ENCODE data around the gene ALOX12. TPM values are rescaled to one million over a fixed set of nuclear protein-coding genes. Genes with fewer than 3 reads are reported as not detected.

Gene ALOX12
- total and polyA plus RNA-seq, 5 donors from 2014 or later: 0.18 to 2.7 (median 0.21) TPM

GRCh38 chr17:7014995-7015958 lies 19.4 kb downstream of the ALOX12 start:
- H3K4me3 Mint-ChIP-seq: peak overlapping the region; percentile 90 to 99 (median 96)
- peaks cover 0 to 1% (median 0%) of the 10 kb centered on the region in 7 donors for H3K9me3 Mint-ChIP-seq
- ATAC-seq (ENCODE audit: low read depth in 2 of 2) (peak; percentile 2 to 8), DNase-seq (peak in 2 of 3 donors; percentile 77 to 78)
- H3K9me3 ChIP-seq (ENCODE audit: control insufficient read depth in 2 of 2, low read length in 2 of 2): no peaks in the 10 kb centered on the region
- H3K4me1 Mint-ChIP-seq: peaks cover 6 to 61% (median 36%) of the 10 kb centered on the region in 4 donors
- H3K4me1 ChIP-seq (ENCODE audit: control insufficient read depth, insufficient read depth, low read length, poor library complexity, severe bottlenecking): peaks cover 53% of the 10 kb centered on the region
- H3K27ac Mint-ChIP-seq: peak overlapping the region; percentile 97 to 99 (median 98)
- no peaks in the 10 kb centered on the region for H3K27me3 ChIP-seq (ENCODE audit: control insufficient read depth, insufficient read depth, low read length)
- no peaks in the 10 kb centered on the region for H3K36me3 Mint-ChIP-seq
- H3K4me3 ChIP-seq (ENCODE audit: low read depth, low read length): peak overlapping the region; percentile 87
- peaks cover 3% of the 10 kb centered on the region for H3K36me3 ChIP-seq (ENCODE audit: control insufficient read depth, insufficient read depth, low read length)
- peaks cover 4% of the 10 kb centered on the region for H3K27me3 Mint-ChIP-seq
- peak overlapping the region; percentile 99 for H3K27ac ChIP-seq (ENCODE audit: insufficient read depth, low read length, poor library complexity, severe bottlenecking)

- Histone ChIP-seq H3K4me1 (ENCODE audit: control insufficient read depth, insufficient read depth, low read length, poor library complexity, severe bottlenecking) (peaks cover 43% of the 10 kb centered on the region), H3K9me3 (ENCODE audit: control insufficient read depth in 2 of 2, low read length in 2 of 2) (no peaks in the 10 kb centered on the region), H3K27ac (ENCODE audit: insufficient read depth, low read length, poor library complexity, severe bottlenecking) (peak overlapping the region; percentile 99), H3K4me3 (ENCODE audit: low read depth, low read length) (no peak overlapping the region), H3K36me3 (ENCODE audit: control insufficient read depth, insufficient read depth, low read length) (peaks cover 3% of the 10 kb centered on the region), H3K27me3 (ENCODE audit: control insufficient read depth, insufficient read depth, low read length) (no peaks in the 10 kb centered on the region)
- Mint-ChIP-seq H3K36me3 (no peaks in the 10 kb centered on the region), H3K27me3 (peaks cover 4% of the 10 kb centered on the region), H3K27ac (peak overlapping the region; percentile 43 to 99 (median 98)), H3K4me1 (peaks cover 6 to 56% (median 31%) of the 10 kb centered on the region in 4 donors), H3K4me3 (peak overlapping the region; percentile 90 to 99 (median 96)), H3K9me3 (peaks cover 0 to 1% (median 0%) of the 10 kb centered on the region in 7 donors)
- ATAC-seq (ENCODE audit: low read depth in 2 of 2) (no peak), DNase-seq (no peak)
Measured at GRCh38 chr17:7016418-7016817, 20.6 kb downstream of the ALOX12 start.

- Mint-ChIP-seq H3K27ac (peak overlapping the region in 2 of 3 donors; percentile 75 to 99), H3K27me3 (peaks cover 4% of the 10 kb centered on the region), H3K36me3 (no peaks in the 10 kb centered on the region), H3K9me3 (peaks cover 0 to 1% (median 0%) of the 10 kb centered on the region in 7 donors), H3K4me3 (peak overlapping the region in 3 of 4 donors; percentile 52 to 99 (median 98)), H3K4me1 (peaks cover under 1 to 55% (median 28%) of the 10 kb centered on the region in 4 donors)
- H3K27me3 ChIP-seq (ENCODE audit: control insufficient read depth, insufficient read depth, low read length): no peaks in the 10 kb centered on the region
- no peak for DNase-seq
- H3K4me1 ChIP-seq (ENCODE audit: control insufficient read depth, insufficient read depth, low read length, poor library complexity, severe bottlenecking): peaks cover 45% of the 10 kb centered on the region
- no peak overlapping the region for H3K4me3 ChIP-seq (ENCODE audit: low read depth, low read length)
- ATAC-seq (ENCODE audit: low read depth in 2 of 2): no peak
- peaks cover 3% of the 10 kb centered on the region for H3K36me3 ChIP-seq (ENCODE audit: control insufficient read depth, insufficient read depth, low read length)
- H3K9me3 ChIP-seq (ENCODE audit: control insufficient read depth in 2 of 2, low read length in 2 of 2): no peaks in the 10 kb centered on the region
- H3K27ac ChIP-seq (ENCODE audit: insufficient read depth, low read length, poor library complexity, severe bottlenecking): peak overlapping the region; percentile 99
Measured at GRCh38 chr17:7016886-7017826, 21.3 kb downstream of the ALOX12 start.

DNA sequence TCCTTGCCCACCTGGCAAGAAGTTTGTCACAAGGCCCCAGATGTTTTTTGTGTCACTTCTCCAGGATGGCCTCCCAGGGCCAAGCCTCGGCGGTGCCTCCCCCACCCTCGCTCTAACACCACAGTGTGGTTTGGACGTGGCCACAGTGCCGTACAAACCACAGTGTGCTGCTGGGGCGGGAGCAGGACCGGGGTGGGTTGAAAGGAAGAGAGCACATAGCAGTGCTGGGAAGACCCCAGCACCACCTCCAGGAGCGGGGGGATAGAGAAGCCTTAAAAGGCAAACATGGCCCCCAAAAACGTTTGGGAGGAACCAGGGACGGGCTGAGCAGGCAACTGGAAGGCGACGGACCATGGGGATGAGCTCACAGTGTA lies 22.0 kb downstream of the ALOX12 start:
- peak overlapping the region in 1 of 4 donors; percentile 99 for H3K4me3 Mint-ChIP-seq
- H3K27ac ChIP-seq (ENCODE audit: insufficient read depth, low read length, poor library complexity, severe bottlenecking): no peak overlapping the region
- peaks cover 50% of the 10 kb centered on the region for H3K4me1 ChIP-seq (ENCODE audit: control insufficient read depth, insufficient read depth, low read length, poor library complexity, severe bottlenecking)
- peaks cover 4% of the 10 kb centered on the region for H3K27me3 Mint-ChIP-seq
- no peaks in the 10 kb centered on the region for H3K27me3 ChIP-seq (ENCODE audit: control insufficient read depth, insufficient read depth, low read length)
- H3K9me3 ChIP-seq (ENCODE audit: control insufficient read depth in 2 of 2, low read length in 2 of 2): no peaks in the 10 kb centered on the region
- DNase-seq (no peak), ATAC-seq (ENCODE audit: low read depth in 2 of 2) (no peak)
- no peak overlapping the region for H3K4me3 ChIP-seq (ENCODE audit: low read depth, low read length)
- H3K36me3 ChIP-seq (ENCODE audit: control insufficient read depth, insufficient read depth, low read length): peaks cover 3% of the 10 kb centered on the region
- peaks cover 0 to 59% (median 30%) of the 10 kb centered on the region in 4 donors for H3K4me1 Mint-ChIP-seq
- H3K27ac Mint-ChIP-seq: peak overlapping the region in 2 of 3 donors; percentile 60 to 75
- H3K36me3 Mint-ChIP-seq: no peaks in the 10 kb centered on the region
- H3K9me3 Mint-ChIP-seq: peaks cover 0 to 1% (median 0%) of the 10 kb centered on the region in 7 donors

DNA sequence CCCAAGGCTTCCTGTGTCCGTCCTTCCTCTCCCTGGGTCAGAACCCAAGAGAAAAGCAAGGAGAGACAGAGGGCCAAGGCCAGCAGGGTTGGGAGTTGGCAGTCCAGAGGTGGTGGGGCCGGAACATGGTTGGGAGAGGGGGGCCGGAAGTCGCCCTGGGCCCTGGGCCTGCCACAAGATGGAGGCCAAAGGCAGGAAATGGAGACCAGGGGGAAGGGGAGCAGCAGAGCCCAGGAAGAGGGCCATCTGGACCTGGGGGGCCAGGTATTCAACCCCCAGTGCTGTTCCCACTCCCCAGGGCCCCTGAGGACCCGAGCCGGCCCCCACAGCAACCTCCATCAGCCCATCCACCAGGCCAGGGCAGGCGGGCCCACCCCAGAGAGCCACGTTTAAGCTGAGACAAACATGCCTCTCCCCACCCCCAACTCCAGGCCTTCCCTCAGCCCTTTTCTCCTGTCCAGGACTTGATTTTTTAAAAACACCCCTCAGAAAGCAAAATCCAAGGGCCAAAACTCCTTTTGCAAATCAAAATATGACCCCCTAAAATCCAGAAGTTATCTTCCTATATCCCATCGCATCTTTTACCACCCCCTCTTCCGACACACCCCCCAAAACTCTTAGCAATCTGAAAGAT lies 22.6 kb downstream of the ALOX12 start:
- no peak overlapping the region for H3K27ac ChIP-seq (ENCODE audit: insufficient read depth, low read length, poor library complexity, severe bottlenecking)
- Mint-ChIP-seq H3K36me3 (no peaks in the 10 kb centered on the region), H3K4me1 (peaks cover 0 to 60% (median 33%) of the 10 kb centered on the region in 4 donors), H3K4me3 (peak overlapping the region in 1 of 4 donors; percentile 99), H3K27me3 (peaks cover 8% of the 10 kb centered on the region), H3K27ac (no peak overlapping the region), H3K9me3 (peaks cover 0 to 1% (median 0%) of the 10 kb centered on the region in 7 donors)
- no peaks in the 10 kb centered on the region for H3K27me3 ChIP-seq (ENCODE audit: control insufficient read depth, insufficient read depth, low read length)
- H3K36me3 ChIP-seq (ENCODE audit: control insufficient read depth, insufficient read depth, low read length): peaks cover 3% of the 10 kb centered on the region
- H3K4me1 ChIP-seq (ENCODE audit: control insufficient read depth, insufficient read depth, low read length, poor library complexity, severe bottlenecking): peaks cover 50% of the 10 kb centered on the region
- no peak for ATAC-seq (ENCODE audit: low read depth in 2 of 2)
- no peak for DNase-seq
- H3K9me3 ChIP-seq (ENCODE audit: control insufficient read depth in 2 of 2, low read length in 2 of 2): no peaks in the 10 kb centered on the region
- no peak overlapping the region for H3K4me3 ChIP-seq (ENCODE audit: low read depth, low read length)

GRCh38 chr17:7019367-7019766 lies 23.5 kb downstream of the ALOX12 start:
- H3K27ac ChIP-seq (ENCODE audit: insufficient read depth, low read length, poor library complexity, severe bottlenecking): no peak overlapping the region
- ATAC-seq (ENCODE audit: low read depth in 2 of 2) (no peak), DNase-seq (no peak)
- peaks cover 0 to 1% (median 0%) of the 10 kb centered on the region in 7 donors for H3K9me3 Mint-ChIP-seq
- H3K27me3 Mint-ChIP-seq: peaks cover 11% of the 10 kb centered on the region
- H3K4me3 Mint-ChIP-seq: no peak overlapping the region
- no peaks in the 10 kb centered on the region for H3K9me3 ChIP-seq (ENCODE audit: control insufficient read depth in 2 of 2, low read length in 2 of 2)
- peaks cover 44% of the 10 kb centered on the region for H3K4me1 ChIP-seq (ENCODE audit: control insufficient read depth, insufficient read depth, low read length, poor library complexity, severe bottlenecking)
- peaks cover 3% of the 10 kb centered on the region for H3K36me3 ChIP-seq (ENCODE audit: control insufficient read depth, insufficient read depth, low read length)
- no peak overlapping the region for H3K4me3 ChIP-seq (ENCODE audit: low read depth, low read length)
- H3K27ac Mint-ChIP-seq: no peak overlapping the region
- H3K36me3 Mint-ChIP-seq: no peaks in the 10 kb centered on the region
- H3K4me1 Mint-ChIP-seq: peaks cover 0 to 57% (median 32%) of the 10 kb centered on the region in 4 donors
- H3K27me3 ChIP-seq (ENCODE audit: control insufficient read depth, insufficient read depth, low read length): no peaks in the 10 kb centered on the region

All from CD4-positive, CD25-positive, alpha-beta regulatory T cell (primary cell).